ENCODE measurements around the gene KIAA1191.
A peak's percentile ranks its signal among the peaks of the same experiment; 100 is the strongest.
"Not testable (repeated sequence)": the region's sequence is repeated elsewhere in the genome, so short reads cannot be mapped to it uniquely, and the experiment has no call there.

Gene KIAA1191, protein sequence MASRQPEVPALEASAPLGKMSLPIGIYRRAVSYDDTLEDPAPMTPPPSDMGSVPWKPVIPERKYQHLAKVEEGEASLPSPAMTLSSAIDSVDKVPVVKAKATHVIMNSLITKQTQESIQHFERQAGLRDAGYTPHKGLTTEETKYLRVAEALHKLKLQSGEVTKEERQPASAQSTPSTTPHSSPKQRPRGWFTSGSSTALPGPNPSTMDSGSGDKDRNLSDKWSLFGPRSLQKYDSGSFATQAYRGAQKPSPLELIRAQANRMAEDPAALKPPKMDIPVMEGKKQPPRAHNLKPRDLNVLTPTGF

DNA sequence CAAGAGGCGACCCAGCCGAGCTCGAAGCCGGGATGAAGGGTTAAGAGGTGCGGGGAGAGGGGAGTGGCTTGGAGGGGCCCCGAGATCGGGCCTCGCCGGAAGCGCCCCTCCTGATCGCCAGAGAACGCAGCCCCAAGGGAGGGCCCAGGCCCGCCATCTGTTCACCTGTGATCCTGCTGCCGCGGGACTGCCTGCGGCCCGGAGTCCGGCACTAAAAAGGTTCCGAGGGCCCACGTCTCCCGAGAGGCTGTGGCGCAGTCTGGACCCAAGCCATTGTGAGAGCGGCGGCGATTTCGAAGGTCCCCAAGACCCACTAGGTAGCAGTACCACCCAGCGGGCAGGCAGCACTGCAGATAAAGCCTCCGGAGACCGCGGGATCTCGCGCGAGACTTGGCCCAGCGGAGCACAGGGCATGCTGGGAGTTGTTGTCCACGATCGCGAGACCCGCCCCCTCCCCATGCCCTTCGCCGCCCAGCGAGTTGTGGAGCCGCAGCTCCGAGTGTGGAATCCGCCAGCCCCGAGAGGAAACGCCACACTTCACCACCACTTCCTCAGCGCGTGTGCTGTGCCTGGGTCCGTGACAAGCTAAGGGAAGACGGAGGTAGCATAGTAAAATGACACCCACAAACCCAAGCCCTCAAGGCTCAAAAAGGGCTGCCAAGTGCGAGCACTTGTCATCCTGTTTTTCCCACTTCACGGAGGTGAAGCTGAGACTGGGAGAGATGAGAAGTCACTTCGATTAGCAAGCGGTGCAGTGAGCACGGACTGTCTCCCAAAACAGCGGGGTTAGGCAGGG, at the start of gene KIAA1191:
Gene KIAA1191, minus strand, starts transcription at position 328 of the 796 bp plus-strand sequence. CDS start 2,256 bp downstream, outside the sequence.
- DNase-seq (ENCODE audit: low spot score): peak; percentile 93
- Mint-ChIP-seq H3K27me3 (ENCODE audit: low read depth) (no peaks in the 10 kb centered on the region), H3K36me3 (ENCODE audit: low read depth) (peaks cover 18% of the 10 kb centered on the region), H3K9me3 (no peaks in the 10 kb centered on the region), H3K27ac (peak within 1 kb of the TSS; percentile 93), H3K4me1 (ENCODE audit: low read depth) (peaks cover 21% of the 10 kb centered on the region), H3K4me3 (peak within 1 kb of the TSS; percentile 99)

DNA sequence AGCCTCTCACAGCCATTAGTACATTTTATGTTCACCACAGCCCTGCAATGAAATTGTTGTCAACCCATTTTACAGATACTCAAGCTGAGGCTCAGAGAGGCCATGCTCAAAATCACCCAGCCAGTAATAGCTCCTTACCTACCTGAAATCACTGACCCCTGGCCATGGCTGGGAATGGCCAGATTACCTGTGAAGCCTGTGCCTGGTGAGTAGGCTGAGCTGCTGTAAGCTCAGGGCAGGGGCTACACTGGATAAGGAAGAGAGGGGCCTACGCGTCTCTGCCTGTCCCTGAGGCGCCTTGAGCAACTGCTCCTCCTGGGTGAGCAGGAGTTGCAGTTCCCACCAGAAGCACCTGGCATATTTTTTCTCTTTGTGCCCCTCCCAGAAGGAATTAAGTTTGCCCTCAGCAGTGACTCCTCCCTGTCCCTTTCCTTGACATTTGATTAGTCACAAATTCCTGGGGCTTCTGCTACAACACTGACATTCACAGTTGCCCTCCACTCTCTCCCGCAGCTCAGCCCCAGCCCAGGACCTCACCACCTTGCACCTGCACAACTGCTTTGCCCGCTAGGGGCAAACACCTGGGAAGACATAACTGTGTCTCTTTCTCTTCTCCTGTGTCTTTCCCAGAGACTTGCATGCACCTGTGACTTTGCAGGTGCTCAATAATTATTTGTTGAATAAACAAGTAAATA, 49.1 kb upstream of the KIAA1191 start:
- Mint-ChIP-seq H3K4me1 (ENCODE audit: low read depth) (peaks cover 17% of the 10 kb centered on the region), H3K36me3 (ENCODE audit: low read depth) (peaks cover 11% of the 10 kb centered on the region), H3K27me3 (ENCODE audit: low read depth) (no peaks in the 10 kb centered on the region), H3K9me3 (no peaks in the 10 kb centered on the region), H3K27ac (no peak overlapping the region), H3K4me3 (no peak overlapping the region)
- no peak for DNase-seq (ENCODE audit: low spot score)

DNA sequence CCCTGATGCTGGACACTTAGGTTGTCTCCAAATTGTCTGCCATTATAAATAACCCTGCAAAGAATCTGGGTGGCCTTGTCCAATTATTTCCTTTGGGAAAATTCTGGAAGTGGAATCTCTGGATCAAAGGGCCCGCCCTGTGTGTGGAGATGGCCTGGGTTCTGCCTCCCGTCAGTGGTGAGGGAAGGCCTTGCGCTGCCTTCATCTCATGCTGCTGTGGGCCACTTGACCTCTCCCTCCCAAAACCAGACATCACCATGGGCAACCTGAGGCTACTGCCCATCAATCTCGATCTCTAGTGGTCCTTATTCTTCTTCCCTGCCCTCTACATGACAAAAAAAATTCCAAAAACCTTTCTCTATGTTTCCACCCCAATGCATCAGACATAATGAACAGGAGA, 48.2 kb upstream of the KIAA1191 start:
- Mint-ChIP-seq H3K4me1 (ENCODE audit: low read depth) (peaks cover 10% of the 10 kb centered on the region), H3K27ac (no peak overlapping the region), H3K9me3 (no peaks in the 10 kb centered on the region), H3K27me3 (ENCODE audit: low read depth) (no peaks in the 10 kb centered on the region), H3K4me3 (no peak overlapping the region), H3K36me3 (ENCODE audit: low read depth) (peaks cover 11% of the 10 kb centered on the region)
- DNase-seq (ENCODE audit: low spot score): no peak

DNA sequence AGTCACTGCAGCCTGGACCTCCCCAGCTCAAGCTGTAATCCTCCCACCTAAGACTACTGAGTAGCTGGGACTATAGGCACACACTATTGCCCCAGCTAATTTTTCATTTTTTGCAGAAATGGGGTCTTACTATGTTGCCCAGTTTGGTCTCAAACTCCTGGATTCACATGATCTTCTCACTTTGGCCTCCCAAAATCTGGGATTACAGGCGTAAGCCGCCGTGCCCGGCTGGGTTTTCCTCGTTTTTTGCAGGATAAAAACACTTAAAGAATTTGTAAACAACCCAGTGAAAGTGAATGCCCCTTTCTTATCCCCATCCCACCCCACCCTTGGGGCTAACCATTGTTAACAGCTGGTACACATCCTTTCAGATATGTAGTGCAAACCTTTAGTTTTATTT, 47.0 kb upstream of the KIAA1191 start:
- no peak overlapping the region for H3K27ac Mint-ChIP-seq
- peaks cover 11% of the 10 kb centered on the region for H3K36me3 Mint-ChIP-seq (ENCODE audit: low read depth)
- H3K27me3 Mint-ChIP-seq (ENCODE audit: low read depth): no peaks in the 10 kb centered on the region
- no peak for DNase-seq (ENCODE audit: low spot score)
- no peaks in the 10 kb centered on the region for H3K9me3 Mint-ChIP-seq
- no peak overlapping the region for H3K4me3 Mint-ChIP-seq
- peaks cover 5% of the 10 kb centered on the region for H3K4me1 Mint-ChIP-seq (ENCODE audit: low read depth)

DNA sequence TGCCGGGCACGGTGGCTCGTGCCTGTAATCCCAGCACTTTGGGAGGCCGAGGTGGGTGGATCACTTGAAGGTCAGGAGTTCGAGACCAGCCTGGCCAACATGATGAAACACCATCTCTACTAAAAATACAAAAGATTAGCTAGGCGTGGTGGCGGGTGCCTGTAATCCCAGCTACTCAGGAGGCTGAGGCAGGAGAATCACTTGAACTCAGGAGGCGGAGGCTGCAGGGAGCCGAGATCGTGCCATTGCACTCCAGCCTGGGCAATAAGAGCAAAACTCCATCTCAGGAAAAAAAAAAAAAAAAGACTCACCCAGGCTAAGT, 46.6 kb upstream of the KIAA1191 start:
- not testable (repeated sequence) for H3K27me3 Mint-ChIP-seq (ENCODE audit: low read depth); H3K27ac Mint-ChIP-seq; DNase-seq (ENCODE audit: low spot score); H3K4me1 Mint-ChIP-seq (ENCODE audit: low read depth); H3K9me3 Mint-ChIP-seq; H3K4me3 Mint-ChIP-seq
- H3K36me3 Mint-ChIP-seq (ENCODE audit: low read depth): peaks cover 11% of the 10 kb centered on the region

DNA sequence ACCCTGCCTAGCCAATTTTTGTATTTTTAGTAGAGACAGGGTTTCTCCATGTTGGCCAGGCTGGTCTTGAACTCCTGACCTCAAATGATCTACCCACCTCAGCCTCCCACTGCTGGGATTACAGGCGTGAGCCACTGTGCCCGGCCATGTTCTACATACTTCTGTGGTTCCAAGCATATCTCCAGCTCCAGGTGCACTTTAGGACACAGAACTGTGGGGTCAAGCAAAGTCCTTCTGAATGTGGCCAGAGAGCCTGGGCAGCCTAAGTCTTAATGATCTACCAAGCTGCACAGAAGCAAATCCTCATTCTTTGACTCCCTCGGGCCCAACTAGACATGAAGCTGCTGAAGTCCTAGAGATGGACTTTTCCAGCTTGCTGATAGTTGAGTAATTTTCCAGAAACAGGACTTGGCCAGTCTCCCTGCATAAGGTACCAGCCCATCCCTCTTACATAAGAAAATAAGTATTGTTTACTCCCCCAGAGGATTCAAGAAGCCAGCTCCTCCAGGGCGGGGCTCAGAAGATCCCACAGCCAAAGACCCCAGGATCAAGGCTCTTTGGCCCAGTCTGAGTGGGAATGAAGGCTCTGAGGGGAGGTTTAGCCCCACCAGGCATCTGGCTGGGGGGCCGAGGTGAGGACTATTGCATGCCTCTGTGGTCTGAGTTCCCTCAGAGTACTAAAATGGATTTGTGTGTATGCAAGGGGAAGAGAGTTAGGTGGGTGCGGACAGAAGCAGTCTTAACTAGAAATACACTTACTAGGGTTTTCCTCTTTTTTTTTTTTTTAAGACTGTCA, 46.1 kb upstream of the KIAA1191 start:
- peaks cover 5% of the 10 kb centered on the region for H3K4me1 Mint-ChIP-seq (ENCODE audit: low read depth)
- H3K4me3 Mint-ChIP-seq: no peak overlapping the region
- H3K36me3 Mint-ChIP-seq (ENCODE audit: low read depth): peaks cover 11% of the 10 kb centered on the region
- no peak overlapping the region for H3K27ac Mint-ChIP-seq
- no peaks in the 10 kb centered on the region for H3K27me3 Mint-ChIP-seq (ENCODE audit: low read depth)
- DNase-seq (ENCODE audit: low spot score): no peak
- no peaks in the 10 kb centered on the region for H3K9me3 Mint-ChIP-seq

DNA sequence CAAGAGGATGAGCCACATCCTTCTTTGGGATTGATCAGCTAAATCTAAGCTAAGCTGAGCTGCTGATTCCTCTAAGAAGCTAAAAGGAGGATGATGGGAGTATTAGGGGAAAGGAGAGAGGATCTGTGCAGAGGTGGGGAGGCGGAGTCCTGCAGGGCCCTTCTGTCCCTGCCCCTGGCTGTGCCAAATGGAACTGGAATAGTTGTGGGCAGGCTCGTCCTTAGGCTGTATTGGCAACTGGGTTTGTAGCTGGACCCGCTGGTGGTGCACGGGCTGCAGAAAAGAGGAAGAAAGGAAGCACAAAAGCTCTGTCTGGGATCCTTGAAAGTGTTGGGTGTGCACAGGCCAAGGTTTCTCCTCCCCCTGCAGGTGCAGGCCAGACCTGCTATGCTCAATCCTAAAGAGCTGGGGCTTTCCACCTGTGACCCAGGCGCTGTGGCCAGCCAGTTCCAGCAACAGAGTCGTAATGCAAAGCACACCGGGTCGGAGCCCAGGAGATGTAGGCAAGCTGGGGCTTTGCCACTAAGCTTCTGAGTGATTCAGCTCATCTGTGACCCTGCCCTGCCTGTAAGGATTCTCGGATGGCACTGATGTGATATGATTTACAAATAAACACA, 45.0 kb upstream of the KIAA1191 start:
- Mint-ChIP-seq H3K4me3 (no peak overlapping the region), H3K27ac (no peak overlapping the region), H3K9me3 (no peaks in the 10 kb centered on the region), H3K36me3 (ENCODE audit: low read depth) (peaks cover 8% of the 10 kb centered on the region), H3K27me3 (ENCODE audit: low read depth) (no peaks in the 10 kb centered on the region), H3K4me1 (ENCODE audit: low read depth) (peaks cover 3% of the 10 kb centered on the region)
- DNase-seq (ENCODE audit: low spot score): no peak

DNA sequence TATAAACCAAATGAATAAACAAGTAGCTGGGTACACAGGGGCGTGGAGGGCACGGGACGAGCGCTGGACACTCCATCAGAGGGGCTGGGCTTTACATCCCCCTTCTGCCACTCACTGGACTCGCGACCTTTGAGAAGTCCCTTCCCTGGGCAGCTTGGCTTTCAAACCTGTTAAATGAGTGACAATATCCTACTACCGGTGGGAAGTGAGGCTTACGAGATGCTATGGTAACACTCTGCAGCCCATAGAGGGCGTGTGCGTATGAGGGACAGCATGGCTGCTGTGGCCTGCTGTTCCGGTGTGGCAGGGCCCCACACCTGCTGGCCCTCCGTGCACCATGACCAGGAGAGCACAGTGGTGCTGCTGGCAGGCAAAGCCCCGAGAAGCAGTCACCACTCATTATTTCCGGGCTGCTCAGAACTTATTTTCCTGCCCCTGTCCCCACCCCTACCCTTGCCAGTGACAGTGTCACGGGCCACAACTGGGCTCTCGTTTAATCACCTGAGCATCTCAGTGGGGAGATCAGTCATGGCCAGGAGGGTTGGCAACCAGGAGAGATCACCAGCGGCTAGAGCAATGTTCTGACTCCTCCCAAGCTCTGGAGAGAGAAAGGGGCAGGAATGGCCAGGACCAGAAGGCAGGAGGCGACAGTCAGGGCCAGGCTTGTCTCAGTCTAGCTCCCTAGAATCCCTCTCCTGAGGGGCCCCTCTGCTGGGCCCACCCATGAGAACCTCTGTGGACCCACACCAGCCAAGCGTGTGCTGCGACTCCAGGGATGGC, 44.3 kb upstream of the KIAA1191 start:
- Mint-ChIP-seq H3K4me1 (ENCODE audit: low read depth) (no peaks in the 10 kb centered on the region), H3K9me3 (no peaks in the 10 kb centered on the region), H3K36me3 (ENCODE audit: low read depth) (peaks cover 6% of the 10 kb centered on the region), H3K4me3 (no peak overlapping the region), H3K27ac (no peak overlapping the region), H3K27me3 (ENCODE audit: low read depth) (no peaks in the 10 kb centered on the region)
- no peak for DNase-seq (ENCODE audit: low spot score)

DNA sequence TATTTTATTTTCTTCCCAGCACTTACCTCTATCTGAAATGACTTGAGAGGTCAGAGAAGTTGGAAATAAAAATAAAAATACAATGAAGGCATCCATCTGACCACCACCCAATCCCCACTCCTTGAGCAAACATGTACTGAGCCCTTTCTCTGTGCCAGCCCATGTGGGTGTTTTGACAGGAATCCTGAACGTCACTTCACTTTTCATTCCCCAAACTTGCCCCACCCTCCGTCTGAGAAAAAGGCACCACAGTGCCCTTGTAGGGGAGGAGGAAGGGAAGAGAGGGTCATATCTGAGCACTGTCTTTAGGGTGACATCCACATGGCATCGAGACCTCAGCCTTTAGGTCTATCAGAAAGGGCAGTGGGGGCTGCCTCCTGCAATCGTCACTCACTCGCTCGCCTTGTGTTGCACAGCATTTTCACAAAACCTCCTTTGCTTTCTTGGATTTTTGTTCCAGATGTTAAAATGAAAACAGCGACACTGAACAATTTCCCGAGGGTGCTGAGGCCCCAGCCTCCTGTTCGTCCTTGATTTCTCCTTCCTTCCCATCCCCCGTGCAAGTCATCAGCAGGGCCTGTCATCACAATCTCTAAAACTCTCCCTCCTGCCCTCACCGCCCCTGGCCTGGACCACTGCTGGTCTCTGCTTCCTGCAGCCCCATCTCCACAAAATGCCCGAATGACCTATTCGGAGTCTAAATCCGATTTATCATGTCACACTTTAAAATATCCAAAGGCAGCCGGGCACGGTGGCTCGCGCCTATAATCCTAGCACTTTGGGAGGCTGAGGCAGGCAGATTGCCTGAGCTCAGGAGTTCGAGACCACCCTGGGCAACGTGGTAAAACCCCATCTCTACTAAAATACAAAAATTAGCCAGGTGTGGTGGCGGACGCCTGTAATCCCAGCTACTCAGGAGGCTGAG, 40.0 kb upstream of the KIAA1191 start:
- Mint-ChIP-seq H3K9me3 (no peaks in the 10 kb centered on the region), H3K27ac (no peak overlapping the region), H3K36me3 (ENCODE audit: low read depth) (peaks cover 6% of the 10 kb centered on the region), H3K27me3 (ENCODE audit: low read depth) (no peaks in the 10 kb centered on the region), H3K4me3 (no peak overlapping the region), H3K4me1 (ENCODE audit: low read depth) (no peaks in the 10 kb centered on the region)
- DNase-seq (ENCODE audit: low spot score): no peak

DNA sequence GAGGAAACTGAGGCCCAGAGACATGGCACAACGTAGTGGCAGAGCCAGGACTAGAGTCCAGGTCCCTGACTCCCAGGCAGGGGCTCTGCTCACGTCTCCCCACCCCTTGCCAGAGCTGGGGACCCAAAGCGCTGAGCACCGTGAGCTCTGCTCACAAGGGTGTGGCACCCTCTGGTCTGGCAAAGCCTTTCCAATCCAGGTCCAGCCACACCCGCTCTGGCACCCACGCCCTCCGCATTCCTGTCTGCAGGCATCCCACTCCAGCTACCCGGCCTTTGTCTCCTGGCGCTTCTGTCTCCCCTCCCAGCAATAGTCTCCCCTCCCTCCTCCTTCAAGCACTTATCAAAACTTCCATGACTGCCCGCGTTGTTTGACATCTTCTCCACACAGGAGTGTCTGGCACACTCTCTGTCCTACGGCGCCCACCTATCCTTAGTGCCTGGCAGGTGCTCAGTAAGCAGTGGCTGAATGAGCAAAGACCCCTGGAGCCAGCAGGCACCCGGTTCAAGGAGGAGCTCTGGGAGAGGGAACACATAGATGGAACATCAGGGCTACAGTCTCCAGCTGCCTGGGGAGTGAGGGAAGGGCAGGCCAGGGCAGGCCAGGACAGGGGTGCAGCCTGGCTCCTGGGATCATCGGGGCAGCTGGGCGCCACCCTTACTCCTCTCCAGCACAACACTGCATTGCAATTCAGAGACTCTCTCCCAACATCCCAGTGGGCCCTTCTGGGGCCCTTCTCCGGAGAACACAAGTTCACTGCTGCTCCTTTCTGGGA, 39.0 kb upstream of the KIAA1191 start:
- DNase-seq (ENCODE audit: low spot score): no peak
- Mint-ChIP-seq H3K27me3 (ENCODE audit: low read depth) (no peaks in the 10 kb centered on the region), H3K9me3 (no peaks in the 10 kb centered on the region), H3K4me3 (no peak overlapping the region), H3K27ac (no peak overlapping the region), H3K4me1 (ENCODE audit: low read depth) (no peaks in the 10 kb centered on the region), H3K36me3 (ENCODE audit: low read depth) (peaks cover 6% of the 10 kb centered on the region)

DNA sequence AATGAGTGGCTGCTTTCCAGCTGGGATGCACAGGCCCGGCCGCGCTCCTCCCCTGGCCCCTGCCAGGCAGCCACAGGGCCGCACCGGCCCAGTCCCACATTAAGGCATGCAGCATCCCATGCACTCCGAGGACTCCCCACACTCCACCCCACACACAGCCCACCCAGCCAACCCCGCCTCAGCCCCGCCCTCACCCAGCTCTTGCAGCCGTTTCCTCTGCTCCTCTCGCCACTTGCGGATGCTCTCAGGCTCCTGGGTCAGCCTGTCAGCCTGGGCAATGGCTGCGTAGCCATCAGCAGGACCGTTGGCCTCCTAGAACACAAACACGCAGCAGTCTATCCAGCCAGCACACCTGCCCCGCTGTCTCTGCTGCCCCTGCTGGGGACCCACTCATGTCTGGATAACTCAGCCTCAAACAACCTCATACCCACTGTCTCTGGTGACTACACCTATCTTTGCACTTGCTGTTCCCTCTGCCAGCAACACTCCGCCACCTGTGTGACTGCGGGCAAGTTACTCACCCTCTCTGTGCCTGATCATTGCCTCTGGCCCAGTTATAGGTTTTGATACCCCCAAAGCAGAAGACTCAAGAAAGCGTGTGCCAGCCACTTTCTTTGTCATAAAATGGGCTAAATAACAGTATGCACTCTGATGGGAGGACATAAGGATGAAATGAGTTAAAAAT, 36.3 kb upstream of the KIAA1191 start:
- H3K36me3 Mint-ChIP-seq (ENCODE audit: low read depth): peaks cover 6% of the 10 kb centered on the region
- H3K4me1 Mint-ChIP-seq (ENCODE audit: low read depth): no peaks in the 10 kb centered on the region
- no peak for DNase-seq (ENCODE audit: low spot score)
- no peaks in the 10 kb centered on the region for H3K9me3 Mint-ChIP-seq
- H3K27ac Mint-ChIP-seq: no peak overlapping the region
- no peaks in the 10 kb centered on the region for H3K27me3 Mint-ChIP-seq (ENCODE audit: low read depth)
- H3K4me3 Mint-ChIP-seq: no peak overlapping the region

Measured in T-helper 2 cell treated with Interferon-gamma antibody and Interleukin-4, amounts not matched to agents 5 μg/mL and 100 μg/mL, for 36 hours (primary cell).